ENCODE measurements around the gene C17orf50. TPM values are rescaled to one million over a fixed set of nuclear protein-coding genes. Genes with fewer than 3 reads are reported as not detected.
A peak's percentile ranks its signal among the peaks of the same experiment; 100 is the strongest.

Gene C17orf50
- total and polyA plus RNA-seq, 2 donors from 2014 or later = 0.41 TPM; not detected in 1

GRCh38 chr17:35761601-35762000 is 914 bp downstream of the C17orf50 start:
- Histone ChIP-seq H3K4me3 (ENCODE audit: low read length in 3 of 3) (no peak overlapping the region), H3K27ac (ENCODE audit: low read depth in 2 of 2, low read length in 2 of 2) (no peak overlapping the region), H3K4me1 (ENCODE audit: control insufficient read depth in 2 of 3, insufficient read depth in 2 of 3, low read depth in 1 of 3, low read length in 3 of 3) (peaks cover 0 to 2% (median 0%) of the 10 kb centered on the region in 3 donors), H3K27me3 (ENCODE audit: control insufficient read depth, insufficient read depth, low read length) (no peaks in the 10 kb centered on the region), H3K9ac (ENCODE audit: low read length in 3 of 3) (no peak overlapping the region), H3K36me3 (ENCODE audit: control insufficient read depth in 2 of 3, insufficient read depth in 3 of 3, low read length in 3 of 3) (no peaks in the 10 kb centered on the region), H3K9me3 (ENCODE audit: control insufficient read depth in 2 of 3, insufficient read depth in 1 of 3, low read length in 3 of 3) (no peaks in the 10 kb centered on the region)
- DNase-seq (no peak), FAIRE-seq (no peak)
- TF ChIP-seq CTCF (IDR thresholded peaks at IDR 0.05; ENCODE audit: borderline replicate concordance, extremely low read depth, insufficient read depth) = no peak
- intact Hi-C loops (cut with DNase I) = no loop called here

GRCh38 chr17:35763767-35764122 is 3.1 kb downstream of the C17orf50 start:
- DNase-seq (no peak), FAIRE-seq (no peak)
- Histone ChIP-seq H3K27ac (ENCODE audit: low read depth in 2 of 2, low read length in 2 of 2) (no peak overlapping the region), H3K36me3 (ENCODE audit: control insufficient read depth in 2 of 3, insufficient read depth in 3 of 3, low read length in 3 of 3) (no peaks in the 10 kb centered on the region), H3K4me1 (ENCODE audit: control insufficient read depth in 2 of 3, insufficient read depth in 2 of 3, low read depth in 1 of 3, low read length in 3 of 3) (peaks cover 0 to 2% (median 0%) of the 10 kb centered on the region in 3 donors), H3K4me3 (ENCODE audit: low read length in 3 of 3) (peak overlapping the region in 2 of 3 donors; percentile 44 to 48), H3K27me3 (ENCODE audit: control insufficient read depth, insufficient read depth, low read length) (no peaks in the 10 kb centered on the region), H3K9me3 (ENCODE audit: control insufficient read depth in 2 of 3, insufficient read depth in 1 of 3, low read length in 3 of 3) (no peaks in the 10 kb centered on the region), H3K9ac (ENCODE audit: low read length in 3 of 3) (no peak overlapping the region)
- intact Hi-C loops (cut with DNase I) = no loop called here
- TF ChIP-seq CTCF (IDR thresholded peaks at IDR 0.05; ENCODE audit: borderline replicate concordance, extremely low read depth, insufficient read depth) = no peak

GRCh38 chr17:35764123-35764991 is 3.7 kb downstream of the C17orf50 start:
- peak; percentile 93 to 97 (median 95) for DNase-seq
- intact Hi-C loops (cut with DNase I) = no loop called here
- H3K27ac ChIP-seq (ENCODE audit: low read depth in 2 of 2, low read length in 2 of 2) = no peak overlapping the region

More at GRCh38 chr17:35764123-35764991, 3.7 kb downstream of the C17orf50 start:
- no peak for FAIRE-seq
- H3K36me3 ChIP-seq (ENCODE audit: control insufficient read depth in 2 of 3, insufficient read depth in 3 of 3, low read length in 3 of 3) = no peaks in the 10 kb centered on the region
- peak overlapping the region; percentile 16 to 54 (median 48) for H3K4me3 ChIP-seq (ENCODE audit: low read length in 3 of 3)
- H3K4me1 ChIP-seq (ENCODE audit: control insufficient read depth in 2 of 3, insufficient read depth in 2 of 3, low read depth in 1 of 3, low read length in 3 of 3) = peaks cover 0 to 2% (median 0%) of the 10 kb centered on the region in 3 donors
- peak overlapping the region in 1 of 3 donors; percentile 34 for H3K9ac ChIP-seq (ENCODE audit: low read length in 3 of 3)
- no peaks in the 10 kb centered on the region for H3K9me3 ChIP-seq (ENCODE audit: control insufficient read depth in 2 of 3, insufficient read depth in 1 of 3, low read length in 3 of 3)
- peak; percentile 99 for TF ChIP-seq CTCF (IDR thresholded peaks at IDR 0.05; ENCODE audit: borderline replicate concordance, extremely low read depth, insufficient read depth)
- H3K27me3 ChIP-seq (ENCODE audit: control insufficient read depth, insufficient read depth, low read length) = no peaks in the 10 kb centered on the region
